Upper lobe of left lung (tissue), 4 donors: Measurements from ENCODE around the gene GSTT4.

Experiments used
- CTCF ChIP-seq, 6 experiments: fragments of 450-650 bp in 4 of 6; fragments of 200-600 bp in 2 of 6; sonication (generic) in 2 of 6; IDR thresholded peaks; one replicate each; pipeline ENCODE4 v1.5.1; 2016 to 2019; ENCODE audit warnings: antibody characterized with exemption in 6 of 6
- POLR2A ChIP-seq, 4 donors: fragments of 450-650 bp; IDR thresholded peaks; one replicate each; pipeline ENCODE4 v1.5.1; 2016 to 2017; ENCODE audit warnings: antibody characterized with exemption in 4 of 4, mild to moderate bottlenecking in 2 of 4
- POLR2AphosphoS5 ChIP-seq, 2 donors: sonication (generic); formaldehyde crosslinking; IDR thresholded peaks; one replicate each; pipeline ENCODE4 v1.5.1; 2017; ENCODE audit warnings: antibody characterized with exemption in 2 of 2

DNA sequence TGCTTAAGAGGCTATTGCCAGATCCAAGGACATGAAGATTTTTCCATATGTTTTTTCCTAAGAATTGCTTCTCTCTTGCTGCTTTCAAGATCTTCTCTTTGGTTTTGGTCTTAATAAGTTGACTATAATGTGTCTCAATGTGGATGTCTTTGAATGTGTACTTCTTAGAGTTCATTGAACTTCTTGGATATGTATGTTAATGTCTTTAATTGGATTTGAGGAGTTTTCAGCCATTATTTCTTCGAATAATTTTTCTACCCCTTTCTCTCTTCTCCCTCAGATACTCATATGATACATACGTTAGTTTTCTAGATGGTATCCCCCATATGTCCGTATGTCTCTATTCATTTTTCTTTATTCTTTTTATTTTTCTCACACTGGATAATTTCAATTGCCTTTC is 19.1 kb upstream of the GSTT4 start:
- TF ChIP-seq CTCF (IDR thresholded peaks at IDR 0.05) (no peak), POLR2A (IDR thresholded peaks at IDR 0.05) (no peak), POLR2AphosphoS5 (IDR thresholded peaks at IDR 0.05) (no peak)
